ENCODE measurements around the gene DNTT. TPM values are rescaled to one million over a fixed set of nuclear protein-coding genes. Genes with fewer than 3 reads are reported as not detected.

The DNTT gene
- total RNA-seq, 2 experiments from 2014 or later, result 0.16 to 0.32 TPM

- TF ChIP-seq EZH2phosphoT487 (IDR thresholded peaks at IDR 0.05; ENCODE audit: borderline replicate concordance, low read depth, low read length) (no peak), CTCF (conservative IDR thresholded peaks at IDR 0.05; ENCODE audit: low read length) (no peak)
- H3K4me2 ChIP-seq (ENCODE audit: low read length), result peak overlapping the region; percentile 90
- H3K4me3 ChIP-seq (ENCODE audit: low read depth, low read length, poor library complexity, severe bottlenecking), result no peak overlapping the region
- peaks cover 25% of the 10 kb centered on the region; the same call in 1 of the 2 replicates for H3K79me2 ChIP-seq (ENCODE audit: insufficient read depth, low read depth, low read length)
- CTCF ChIA-PET (ENCODE audit: unreplicated experiment), result no interaction called here
- no peaks in the 10 kb centered on the region for H3K36me3 ChIP-seq (ENCODE audit: insufficient read depth, low read length)
- no peaks in the 10 kb centered on the region for H4K20me1 ChIP-seq (ENCODE audit: insufficient read depth, low read length)
- no TSS peak for BruUV-seq (replicated peaks)
- H2AFZ ChIP-seq (ENCODE audit: low read length), result peak overlapping the region; percentile 28; the same call in 1 of the 2 replicates
- POLR2A ChIA-PET, result interaction anchor here (6.2 kb wide), 1 partner anchor 59 kb away, joined by 80 read pairs; no protein-coding TSS in a partner anchor
- intact Hi-C loops (cut with micrococcal nuclease; ENCODE audit: unreplicated experiment), result loop anchor here (5.0 to 10.0 kb wide), 2 partner anchors 532 to 995 kb away; partner anchors contain the start of genes ENTPD1 and PDLIM1
- H3K27ac ChIP-seq (ENCODE audit: low read depth, low read length, poor library complexity, severe bottlenecking), result peak overlapping the region; percentile 98
- H3K9me2 ChIP-seq (ENCODE audit: insufficient read depth, low read length), result no peaks in the 10 kb centered on the region
- no peak for DNase-seq (ENCODE audit: low spot score)
- peaks cover 92% of the 10 kb centered on the region for H3K4me1 ChIP-seq (ENCODE audit: insufficient read depth, low read length, poor library complexity, severe bottlenecking)
- H3K9me3 ChIP-seq (ENCODE audit: low read length), result no peaks in the 10 kb centered on the region
Measured at GRCh38 chr10:96289218-96289910, 14.9 kb upstream of the DNTT start.

- TF ChIP-seq EZH2phosphoT487 (IDR thresholded peaks at IDR 0.05; ENCODE audit: borderline replicate concordance, low read depth, low read length) (no peak), CTCF (conservative IDR thresholded peaks at IDR 0.05; ENCODE audit: low read length) (no peak)
- H2AFZ ChIP-seq (ENCODE audit: low read length), result peak overlapping the region; percentile 86
Measured at GRCh38 chr10:96290368-96291133, 13.7 kb upstream of the DNTT start.

More at GRCh38 chr10:96290368-96291133, 13.7 kb upstream of the DNTT start:
- Histone ChIP-seq H3K9me3 (ENCODE audit: low read length) (no peaks in the 10 kb centered on the region), H3K27ac (ENCODE audit: low read depth, low read length, poor library complexity, severe bottlenecking) (peak overlapping the region; percentile 98), H3K4me1 (ENCODE audit: insufficient read depth, low read length, poor library complexity, severe bottlenecking) (peaks cover 92% of the 10 kb centered on the region), H3K4me2 (ENCODE audit: low read length) (peak overlapping the region; percentile 90), H3K36me3 (ENCODE audit: insufficient read depth, low read length) (no peaks in the 10 kb centered on the region), H3K79me2 (ENCODE audit: insufficient read depth, low read depth, low read length) (peaks cover 19% of the 10 kb centered on the region; the same call in 1 of the 2 replicates), H3K4me3 (ENCODE audit: low read depth, low read length, poor library complexity, severe bottlenecking) (peak overlapping the region; percentile 8), H4K20me1 (ENCODE audit: insufficient read depth, low read length) (no peaks in the 10 kb centered on the region), H3K9me2 (ENCODE audit: insufficient read depth, low read length) (no peaks in the 10 kb centered on the region)
- no TSS peak for BruUV-seq (replicated peaks)
- ChIA-PET CTCF (ENCODE audit: unreplicated experiment) (interaction anchor here (0.7 to 5.8 kb wide), 5 partner anchors 19 to 62 kb away, joined by 3 to 104 read pairs (median 5); partner anchors contain the start of gene BLNK), POLR2A (interaction anchor here (0.7 to 7.8 kb wide), 21 partner anchors 9 to 535 kb away, joined by 3 to 153 read pairs (median 6); partner anchors contain the start of genes BLNK, DNTT and ZNF518A)
- intact Hi-C loops (cut with micrococcal nuclease; ENCODE audit: unreplicated experiment), result loop anchor here (5.0 kb wide), 2 partner anchors 158 to 248 kb away; partner anchors contain the start of genes CCNJ and ZNF518A
- DNase-seq (ENCODE audit: low spot score), result no peak

Data from OCI-LY7 (cell line).